Mucosa of descending colon (tissue), 3 donors: ENCODE measurements around the gene F2R. TPM values are rescaled to one million over a fixed set of nuclear protein-coding genes. Genes with fewer than 3 reads are reported as not detected.
"Not testable (repeated sequence)": the region's sequence is repeated elsewhere in the genome, so short reads cannot be mapped to it uniquely, and the experiment has no call there.

Source experiments
- ATAC-seq: fragments of 200-7000 bp; cut with Tn5 transposase; one replicate; pipeline ENCODE4 v1.9.1; 2020; ENCODE audit warnings: mild to moderate bottlenecking, moderate library complexity
- DNase-seq, 3 donors: peaks; one replicate each; pipeline ENCODE4 v3.0.0-alpha.2; 2020
- H3K36me3 ChIP-seq: fragments of 200-600 bp; one replicate; pipeline ENCODE4 v1.8.0; 2021; ENCODE audit warnings: low read depth, mild to moderate bottlenecking
- H3K4me1 ChIP-seq: fragments of 200-600 bp; one replicate; pipeline ENCODE4 v1.8.0; 2021; ENCODE audit warnings: low read depth, mild to moderate bottlenecking
- H3K4me3 ChIP-seq: fragments of 200-600 bp; one replicate; pipeline ENCODE4 v1.8.0; 2021; ENCODE audit warnings: mild to moderate bottlenecking
- H3K9me3 ChIP-seq: fragments of 200-600 bp; one replicate; pipeline ENCODE4 v1.8.0; 2021; ENCODE audit warnings: mild to moderate bottlenecking
- CTCF ChIP-seq: fragments of 200-600 bp; IDR thresholded peaks from one replicate; pipeline ENCODE4 v1.8.0; 2022; ENCODE audit warnings: antibody characterized with exemption, mild to moderate bottlenecking
- intact Hi-C, 2 donors: fragments of 100-400 bp; cut with DNase I in 1 of 2; cut with micrococcal nuclease in 1 of 2; formaldehyde crosslinking; loops; one replicate each; pipeline versions ENCODE4 v1.11.0 to v1.11.1; 2022; cut with DNase I, micrococcal nuclease
- total RNA-seq, 3 donors: library from RNA; stranded (reverse); fragmentation: NEBNext Ultra II Directional in 2 of 3; extraction: Animal tissue kit (Norgen Biotek cat#: 25700) in 2 of 3; gene quantifications; one replicate each; pipeline versions ENCODE4 v1.2.1 to v1.2.4, GENCODE V29; 2021 to 2023
- donor health status: DM: no; HTN: no; CAD: no; lungs with moderate emphysema.
- donor health status: DM: no; HTN: no; CAD: no.
- donor health status: DM: no; HTN: yes; CAD: no.

F2R gene
- total RNA-seq, 3 donors from 2014 or later: 3.1 to 6.5 (median 4.6) TPM

DNA sequence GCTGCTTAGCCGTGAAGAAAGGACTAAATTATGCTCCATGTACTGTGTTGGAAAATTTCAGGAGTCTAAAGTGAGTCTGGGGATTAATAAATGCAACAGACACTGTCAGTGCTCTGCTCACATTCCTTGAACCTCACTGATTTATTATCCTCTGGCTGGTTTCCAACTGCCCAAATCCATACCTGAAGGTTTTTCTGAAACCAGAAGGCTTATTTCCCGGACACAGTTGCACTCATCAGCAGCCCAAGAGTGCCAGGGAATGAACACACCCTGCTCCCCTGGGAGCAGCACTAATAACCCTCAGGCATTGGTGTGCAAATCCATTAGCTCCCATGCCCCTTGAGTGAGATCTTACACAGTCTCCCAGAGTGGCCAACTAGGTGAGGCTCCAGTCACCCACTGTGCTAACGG, 38.7 kb downstream of the F2R start:
- Histone ChIP-seq H3K4me1 (no peaks in the 10 kb centered on the region), H3K9me3 (no peaks in the 10 kb centered on the region), H3K4me3 (no peak overlapping the region), H3K36me3 (no peaks in the 10 kb centered on the region)
- TF ChIP-seq CTCF: no peak
- intact Hi-C loops: no loop called here
- ATAC-seq (no peak), DNase-seq (no peak)

DNA sequence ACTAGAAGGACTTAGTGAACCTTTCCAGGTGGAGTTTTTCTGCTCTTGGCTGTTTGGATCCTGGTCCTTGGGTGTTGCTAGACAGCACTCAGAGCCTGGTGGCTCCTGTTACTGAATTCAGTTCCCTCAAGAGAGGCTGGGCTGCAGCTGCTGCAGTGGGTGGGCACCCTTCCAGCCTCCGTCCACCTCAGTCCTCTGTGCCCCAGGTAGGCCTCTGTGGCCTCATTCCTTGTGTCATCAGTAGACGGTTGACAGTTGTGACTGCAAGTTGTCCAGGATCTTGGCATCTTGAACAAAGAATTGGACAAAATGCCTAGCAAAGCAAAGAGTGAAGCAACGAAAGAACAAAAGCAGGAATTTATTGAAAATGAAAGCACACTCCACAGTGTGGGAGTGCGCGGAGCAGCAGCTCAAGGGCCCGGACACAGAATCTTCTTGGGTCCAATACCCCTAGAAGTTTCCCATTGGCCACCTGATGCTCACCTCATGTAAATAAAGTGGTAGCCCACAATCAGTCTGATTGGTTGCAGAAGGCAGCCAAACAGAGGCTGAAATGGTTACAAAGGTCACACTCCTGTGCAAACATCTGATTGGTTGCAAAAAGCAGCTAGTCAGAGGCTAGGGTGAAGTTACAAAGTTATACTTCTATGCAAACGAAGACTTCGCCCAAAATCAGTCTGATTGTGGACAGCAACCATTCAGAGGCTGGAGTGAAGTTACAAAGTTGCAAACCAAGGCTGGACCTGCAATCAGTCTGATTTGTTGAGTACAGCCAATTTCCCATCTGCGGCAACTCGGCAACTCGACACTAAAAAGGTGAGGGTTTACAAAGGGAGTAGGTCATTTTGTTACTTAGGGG, 40.1 kb downstream of the F2R start:
- Histone ChIP-seq H3K36me3 (no peaks in the 10 kb centered on the region), H3K4me1 (no peaks in the 10 kb centered on the region), H3K4me3 (no peak overlapping the region), H3K9me3 (no peaks in the 10 kb centered on the region)
- no peak for TF ChIP-seq CTCF
- ATAC-seq (no peak), DNase-seq (no peak)
- intact Hi-C loops: no loop called here

- TF ChIP-seq CTCF: no peak
- H3K9me3 ChIP-seq: no peaks in the 10 kb centered on the region
- DNase-seq (no peak), ATAC-seq (no peak)
- no peaks in the 10 kb centered on the region for H3K4me1 ChIP-seq
- intact Hi-C loops: no loop called here
- H3K36me3 ChIP-seq: no peaks in the 10 kb centered on the region
- no peak overlapping the region for H3K4me3 ChIP-seq
These were observed 41.1 kb downstream of the F2R start for GRCh38 chr5:76757049-76757448.

DNA sequence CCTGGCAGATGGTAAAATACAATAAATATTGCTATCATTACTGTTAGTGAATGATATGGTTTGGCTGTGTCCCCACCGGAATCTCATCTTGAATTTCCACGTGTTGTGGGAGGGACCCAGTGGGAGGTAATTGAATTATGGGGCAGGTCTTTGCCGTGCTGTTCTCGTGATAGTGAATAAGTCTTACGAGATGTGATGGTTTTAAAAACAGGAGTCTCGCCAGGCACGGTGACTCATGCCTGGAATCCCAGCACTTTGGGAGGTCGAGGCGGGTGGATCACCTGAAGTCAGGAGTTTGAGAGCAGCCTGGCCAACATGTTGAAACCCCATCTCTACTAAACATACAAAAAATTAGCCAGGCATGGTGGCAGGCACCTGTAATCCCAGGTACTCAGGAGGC, 45.2 kb downstream of the F2R start:
- DNase-seq, H3K4me1 ChIP-seq, H3K4me3 ChIP-seq, intact Hi-C loops, H3K9me3 ChIP-seq, H3K36me3 ChIP-seq, ATAC-seq: not testable (repeated sequence)

GRCh38 chr5:76762484-76762883, 46.6 kb downstream of the F2R start:
- Histone ChIP-seq H3K9me3 (peaks cover 8% of the 10 kb centered on the region), H3K36me3 (no peaks in the 10 kb centered on the region), H3K4me1 (no peaks in the 10 kb centered on the region), H3K4me3 (no peak overlapping the region)
- intact Hi-C loops: no loop called here
- no peak for DNase-seq
- ATAC-seq: no peak
- no peak for TF ChIP-seq CTCF

DNA sequence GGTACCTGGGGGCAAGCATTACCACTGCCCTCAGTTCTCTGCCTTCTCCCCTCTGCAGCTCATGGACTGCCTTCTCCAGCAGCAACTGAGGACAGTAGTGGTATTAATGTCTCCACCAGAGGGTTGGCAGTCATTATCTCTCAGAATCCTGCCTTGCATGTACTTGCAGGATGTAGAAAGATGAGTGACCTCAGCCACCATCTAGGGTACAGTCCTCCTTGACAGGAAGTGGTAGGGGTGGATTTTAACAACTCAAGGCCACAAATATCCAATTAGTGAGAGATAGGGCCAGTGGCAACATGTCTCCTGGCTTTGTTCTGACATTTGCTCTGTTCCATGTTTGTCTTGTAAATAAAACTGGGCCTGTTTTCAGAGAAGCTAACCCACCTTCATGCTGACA, 47.2 kb downstream of the F2R start:
- Histone ChIP-seq H3K4me1 (no peaks in the 10 kb centered on the region), H3K36me3 (no peaks in the 10 kb centered on the region), H3K9me3 (peaks cover 8% of the 10 kb centered on the region), H3K4me3 (no peak overlapping the region)
- DNase-seq (no peak), ATAC-seq (no peak)
- TF ChIP-seq CTCF: no peak
- intact Hi-C loops: no loop called here
